Measurements from ENCODE around the gene TVP23C. TPM values are rescaled to one million over a fixed set of nuclear protein-coding genes. Genes with fewer than 3 reads are reported as not detected.

Gene TVP23C
- total RNA-seq, 1 experiment from 2014 or later, result 16.9 TPM

DNA sequence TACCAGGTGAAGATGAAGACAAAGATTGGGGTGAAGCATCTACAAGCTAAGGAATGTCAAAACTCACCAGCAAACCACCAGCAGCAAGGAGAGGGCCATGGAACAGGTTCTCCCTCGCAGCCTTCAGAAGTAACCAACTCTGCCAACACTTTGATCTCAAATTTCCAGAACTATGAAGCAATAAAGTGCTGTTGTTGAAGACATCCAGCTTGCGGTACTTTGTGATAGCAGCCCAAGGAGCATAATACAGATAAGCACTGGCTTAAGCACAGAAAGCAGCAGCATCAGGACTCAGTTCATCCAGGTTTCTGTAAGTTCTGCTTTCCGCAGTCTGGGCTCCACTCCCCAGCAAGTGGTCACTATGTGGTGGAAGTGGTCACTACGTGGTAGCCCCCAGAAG lies 79.9 kb downstream of the TVP23C start:
- no peak overlapping the region for H3K27ac Mint-ChIP-seq
- no CpG with 5 or more reads among the region's 4 CpGs for WGBS (ENCODE audit: extremely low coverage, insufficient read length, low lambda C conversion rate)
- no peak overlapping the region for H3K56ac ChIP-seq (ENCODE audit: insufficient read length, low read depth, low read length)

More for the DNA sequence above, 79.9 kb downstream of the TVP23C start:
- Histone ChIP-seq H3K23ac (ENCODE audit: insufficient read length, low read depth, low read length) (no peak overlapping the region), H4K20me1 (ENCODE audit: control insufficient read depth, insufficient read depth, insufficient read length) (no peaks in the 10 kb centered on the region), H3K27ac (ENCODE audit: insufficient read length, low read depth, low read length) (no peak overlapping the region), H3K9ac (ENCODE audit: extremely low read depth, insufficient read length, low read length) (no peak overlapping the region), H4K8ac (replicated peaks; ENCODE audit: insufficient read length, low read depth, low read length) (no peak overlapping the region), H3T11ph (ENCODE audit: low read length) (no peak overlapping the region), H3K4me1 (ENCODE audit: insufficient read depth, low read length) (peaks cover 12% of the 10 kb centered on the region), H2BK20ac (ENCODE audit: low read depth, low read length, poor library complexity, severe bottlenecking) (no peak overlapping the region), H3K4ac (ENCODE audit: low read depth, low read length) (no peak overlapping the region), H3K4me2 (ENCODE audit: insufficient read depth, insufficient read length, low read length) (no peak overlapping the region), H2BK12ac (ENCODE audit: insufficient read length, low read depth, low read length) (no peak overlapping the region), H4K5ac (ENCODE audit: insufficient read length, low read depth, low read length) (no peak overlapping the region), H3K9me3 (ENCODE audit: control insufficient read depth, low read depth, low read length) (no peaks in the 10 kb centered on the region), H2BK15ac (ENCODE audit: low read depth, low read length) (no peak overlapping the region), H3K79me2 (ENCODE audit: insufficient read depth, low read length) (no peaks in the 10 kb centered on the region), H3K27me3 (ENCODE audit: insufficient read depth, low read length) (no peaks in the 10 kb centered on the region), H2BK5ac (ENCODE audit: insufficient read length, low read length) (no peak overlapping the region), H3K23me2 (ENCODE audit: insufficient read length, low read depth, low read length, poor library complexity, severe bottlenecking) (no peaks in the 10 kb centered on the region), H2AK5ac (ENCODE audit: insufficient read length, low read length) (no peak overlapping the region), H3K79me1 (ENCODE audit: insufficient read depth, low read depth, low read length, poor library complexity, severe bottlenecking) (peaks cover 2% of the 10 kb centered on the region), H2AFZ (ENCODE audit: low read length) (no peak overlapping the region), H4K91ac (ENCODE audit: insufficient read length, low read depth, low read length) (no peak overlapping the region), H3K14ac (ENCODE audit: insufficient read depth, low read length) (no peak overlapping the region), H3K18ac (ENCODE audit: insufficient read length, low read depth, low read length) (no peak overlapping the region), H2BK120ac (ENCODE audit: low read depth, low read length, poor library complexity, severe bottlenecking) (no peak overlapping the region)
- DNase-seq, result no peak
- no peak overlapping the region for H3K4me3 Mint-ChIP-seq
- no peak for TF ChIP-seq CTCF (conservative IDR thresholded peaks at IDR 0.05)
- peaks cover 15 to 16% of the 10 kb centered on the region in 2 experiments for H3K4me1 Mint-ChIP-seq
- H3K9me3 Mint-ChIP-seq, result no peaks in the 10 kb centered on the region
- H3K27me3 Mint-ChIP-seq (ENCODE audit: low read depth), result no peaks in the 10 kb centered on the region
- peaks cover 19 to 30% (median 21%) of the 10 kb centered on the region in 3 experiments for H3K36me3 Mint-ChIP-seq (ENCODE audit: insufficient read depth in 1 of 3, low read depth in 3 of 3)

Data from H9 (cell line).